ENCODE data around the gene HOXD11. TPM values are rescaled to one million over a fixed set of nuclear protein-coding genes. Genes with fewer than 3 reads are reported as not detected.

Gene HOXD11
- total and polyA plus RNA-seq, 2 of the 4 experiments (the other 2 are of a cell fraction): not detected

GRCh38 chr2:176147210-176147799 lies 40.2 kb downstream of the HOXD11 start:
- Histone ChIP-seq H3K9me3 (ENCODE audit: control insufficient read depth, insufficient read depth, low read length) (peaks cover 8% of the 10 kb centered on the region; the same call in 1 of the 2 replicates), H3K27me3 (ENCODE audit: control insufficient read depth, insufficient read depth, low read length) (peaks cover 73% of the 10 kb centered on the region), H2AK5ac (ENCODE audit: low read depth, low read length) (no peak overlapping the region), H2AK9ac (replicated peaks; ENCODE audit: low read depth, low read length, poor library complexity) (no peak overlapping the region), H4K20me1 (ENCODE audit: insufficient read depth, low read length) (no peaks in the 10 kb centered on the region), H4K91ac (ENCODE audit: insufficient read depth, low read depth, low read length) (no peak overlapping the region), H3K4me2 (ENCODE audit: low read depth, low read length) (no peak overlapping the region), H3K9me1 (ENCODE audit: insufficient read depth, low read length) (no peaks in the 10 kb centered on the region), H2BK15ac (ENCODE audit: low read depth, low read length) (no peak overlapping the region), H3K79me1 (ENCODE audit: low read depth in 1 of 2, low read length in 2 of 2) (no peaks in the 10 kb centered on the region), H3K18ac (ENCODE audit: low read depth, low read length) (no peak overlapping the region), H3K4ac (ENCODE audit: low read depth, low read length) (no peak overlapping the region), H3K14ac (replicated peaks; ENCODE audit: low read depth, low read length) (no peak overlapping the region), H2AFZ (replicated peaks; ENCODE audit: low read length, poor library complexity) (no peak overlapping the region), H2BK120ac (ENCODE audit: low read depth, low read length) (no peak overlapping the region), H3K27ac (ENCODE audit: insufficient read depth, low read length) (no peak overlapping the region), H2BK5ac (ENCODE audit: low read depth, low read length, poor library complexity, severe bottlenecking) (no peak overlapping the region), H3K23ac (ENCODE audit: low read depth, low read length) (no peak overlapping the region), H3K56ac (ENCODE audit: extremely low read depth, insufficient read depth, low read length) (no peak overlapping the region), H3K9ac (ENCODE audit: low read depth, low read length) (no peak overlapping the region), H4K5ac (ENCODE audit: low read depth, low read length) (no peak overlapping the region), H3K36me3 (ENCODE audit: control insufficient read depth, insufficient read depth, low read length) (no peaks in the 10 kb centered on the region), H3K4me1 (ENCODE audit: control insufficient read depth, insufficient read depth, low read length) (no peaks in the 10 kb centered on the region), H3K4me3 (ENCODE audit: insufficient read depth, low read depth, low read length) (no peak overlapping the region), H4K8ac (ENCODE audit: low read depth in 2 of 2, low read length in 2 of 2) (no peak overlapping the region), H2BK20ac (ENCODE audit: low read depth, low read length) (no peak overlapping the region)
- dilution Hi-C loops (cut with HindIII; ENCODE audit: low sequenced_read_pairs, unreplicated experiment): no loop called here
- ChIA-PET POLR2A (ENCODE audit: unreplicated experiment) (no interaction called here), CTCF (interaction anchor here (1.8 kb wide), 1 partner anchor 307 kb away, joined by 7 read pairs; no protein-coding TSS in a partner anchor)
- in situ Hi-C loops (cut with MboI; ENCODE audit: low sequenced_read_pairs): no loop called here
- intact Hi-C loops (cut with micrococcal nuclease): no loop called here
- no peak for ATAC-seq (ENCODE audit: low read depth)
- DNase-seq: no peak
- WGBS, 2 experiments (ENCODE audit: extremely low coverage in 2 of 2, insufficient read length in 1 of 2): 0% methylated on average over 1 of the region's 32 CpGs; no CpG with 5 or more reads in 1 of the 2 experiments
- no TSS peak for BruUV-seq (replicated peaks)
- TF ChIP-seq ELK1 (IDR thresholded peaks at IDR 0.05; ENCODE audit: borderline replicate concordance, low read depth, low read length) (no peak), POLR2A (IDR thresholded peaks at IDR 0.05; ENCODE audit: low read depth, low read length) (no peak), CTCF (conservative IDR thresholded peaks at IDR 0.05; ENCODE audit: low read depth, low read length) (no peak), USF2 (IDR thresholded peaks at IDR 0.05; ENCODE audit: low read depth, low read length) (no peak), CHD1 (IDR thresholded peaks at IDR 0.05; ENCODE audit: low read depth, low read length) (no peak), MXI1 (IDR thresholded peaks at IDR 0.05; ENCODE audit: borderline replicate concordance, low read depth, low read length) (no peak), FOS (IDR thresholded peaks at IDR 0.05; ENCODE audit: low read depth, low read length) (no peak), NFE2L2 (IDR thresholded peaks at IDR 0.05; ENCODE audit: low read depth, low read length) (no peak), RAD21 (IDR thresholded peaks at IDR 0.05; ENCODE audit: low read length) (no peak), RFX5 (IDR thresholded peaks at IDR 0.05; ENCODE audit: low read depth, low read length) (no peak)
